Thyroid gland (tissue), 4 donors: ENCODE data around the gene TNPO1. TPM values are rescaled to one million over a fixed set of nuclear protein-coding genes. Genes with fewer than 3 reads are reported as not detected.

Experiments used
- DNase-seq, 2 donors: peaks; one replicate each; pipeline ENCODE4 v3.0.0-alpha.2; 2019
- H3K27ac ChIP-seq, 3 donors: fragments of 200-600 bp; sonication (generic); 1 replicate in 2 of 3; 2 replicates in 1 of 3; pipeline ENCODE4 v1.5.1; 2016 to 2019; ENCODE audit warnings: mild to moderate bottlenecking in 1 of 3, moderate library complexity in 1 of 3
- H3K27me3 ChIP-seq: fragments of 200-600 bp; sonication (generic); one replicate; pipeline ENCODE4 v1.5.1; 2019
- H3K36me3 ChIP-seq, 2 donors: fragments of 200-600 bp; sonication (generic); one replicate each; pipeline ENCODE4 v1.5.1; 2016 to 2019
- H3K4me1 ChIP-seq, 2 donors: fragments of 200-600 bp; sonication (generic); one replicate each; pipeline ENCODE4 v1.5.1; 2017 to 2019
- H3K4me3 ChIP-seq, 3 donors: fragments of 200-600 bp; sonication (generic); replicated peaks in 1 of 3; 1 replicate in 2 of 3; 2 replicates in 1 of 3; pipeline ENCODE4 v1.5.1; 2016; ENCODE audit warnings: mild to moderate bottlenecking in 1 of 3
- H3K9me3 ChIP-seq: fragments of 200-600 bp; sonication (generic); one replicate; pipeline ENCODE4 v1.5.1; 2017
- CTCF ChIP-seq, 6 experiments: fragments of 200-600 bp in 3 of 6; fragments of 450-650 bp in 3 of 6; sonication (generic) in 3 of 6; IDR thresholded peaks; one replicate each; pipeline ENCODE4 v1.5.1; 2016 to 2019; ENCODE audit warnings: antibody characterized with exemption in 6 of 6, mild to moderate bottlenecking in 2 of 6, inconsistent platforms in 1 of 6, moderate library complexity in 1 of 6
- POLR2A ChIP-seq, 2 donors: fragments of 450-650 bp; IDR thresholded peaks; one replicate each; pipeline ENCODE4 v1.6.1; 2017; ENCODE audit warnings: antibody characterized with exemption in 2 of 2, mild to moderate bottlenecking in 2 of 2, moderate library complexity in 1 of 2
- WGBS, 2 donors: methylation state at CpG; one replicate each; pipeline ENCODE4 v1.1.5; 2017; 5-methylcytosine and 5-hydroxymethylcytosine counted together
- intact Hi-C: fragments of 100-400 bp; cut with DNase I; formaldehyde crosslinking; loops from one replicate; pipeline ENCODE4 v1.15.1; 2023
- total RNA-seq, 4 donors: library from RNA; depleted of rRNA; stranded (reverse); fragments of >200 nt; gene quantifications; one replicate each; pipeline ENCODE4 v1.2.3, GENCODE V29; 2016

TNPO1 gene
- total RNA-seq, 4 donors from 2014 or later: 122 to 319 (median 206) TPM

GRCh38 chr5:72857396-72857795 lies 40.9 kb downstream of the TNPO1 start:
- H3K4me1 ChIP-seq: peaks cover 15 to 17% of the 10 kb centered on the region in 2 donors
- H3K27ac ChIP-seq: no peak overlapping the region
- H3K4me3 ChIP-seq: no peak overlapping the region
- TF ChIP-seq CTCF (IDR thresholded peaks at IDR 0.05): no peak
- no peak for TF ChIP-seq POLR2A (IDR thresholded peaks at IDR 0.05)
- intact Hi-C loops: no loop called here
- H3K27me3 ChIP-seq: no peaks in the 10 kb centered on the region
- 85% methylated on average over 5 of the region's 5 CpGs for WGBS, 2 donors
- peaks cover 11 to 19% of the 10 kb centered on the region in 2 donors for H3K36me3 ChIP-seq
- no peak for DNase-seq
- H3K9me3 ChIP-seq: no peaks in the 10 kb centered on the region

- WGBS, 2 donors: 79 to 92% methylated on average over 1 of the region's 1 CpG
- intact Hi-C loops: no loop called here
- no peak for DNase-seq
- Histone ChIP-seq H3K4me1 (peaks cover 7 to 8% of the 10 kb centered on the region in 2 donors), H3K27me3 (no peaks in the 10 kb centered on the region), H3K4me3 (no peak overlapping the region), H3K36me3 (peaks cover 20 to 29% of the 10 kb centered on the region in 2 donors), H3K27ac (no peak overlapping the region), H3K9me3 (no peaks in the 10 kb centered on the region)
- TF ChIP-seq CTCF (IDR thresholded peaks at IDR 0.05) (no peak), POLR2A (IDR thresholded peaks at IDR 0.05) (no peak)
Observed at GRCh38 chr5:72859127-72859526, 42.7 kb downstream of the TNPO1 start.

GRCh38 chr5:72860499-72860898 lies 44.0 kb downstream of the TNPO1 start:
- TF ChIP-seq POLR2A (IDR thresholded peaks at IDR 0.05) (no peak), CTCF (IDR thresholded peaks at IDR 0.05) (no peak)
- intact Hi-C loops: no loop called here

GRCh38 chr5:72871366-72872024 lies 55.0 kb downstream of the TNPO1 start:
- DNase-seq: no peak
- intact Hi-C loops: no loop called here
- no peak for TF ChIP-seq CTCF (IDR thresholded peaks at IDR 0.05)
- no peak for TF ChIP-seq POLR2A (IDR thresholded peaks at IDR 0.05)
- no peaks in the 10 kb centered on the region for H3K9me3 ChIP-seq
- H3K27me3 ChIP-seq: no peaks in the 10 kb centered on the region
- H3K27ac ChIP-seq: no peak overlapping the region
- H3K36me3 ChIP-seq: peaks cover 16 to 17% of the 10 kb centered on the region in 2 donors
- WGBS, 2 donors: 49 to 71% methylated on average over 1 of the region's 1 CpG
- no peak overlapping the region for H3K4me3 ChIP-seq
- peaks cover 3 to 12% of the 10 kb centered on the region in 2 donors for H3K4me1 ChIP-seq

More at GRCh38 chr5:72860499-72860898, 44.0 kb downstream of the TNPO1 start:
- Histone ChIP-seq H3K27me3 (no peaks in the 10 kb centered on the region), H3K36me3 (peaks cover 29 to 35% of the 10 kb centered on the region in 2 donors), H3K27ac (peak overlapping the region in 1 of 3 donors; percentile 15), H3K4me1 (peaks cover 7 to 8% of the 10 kb centered on the region in 2 donors), H3K9me3 (no peaks in the 10 kb centered on the region), H3K4me3 (no peak overlapping the region)
- 58 to 64% methylated on average over 4 of the region's 4 CpGs for WGBS, 2 donors
- DNase-seq: no peak

GRCh38 chr5:72878854-72879253 lies 62.4 kb downstream of the TNPO1 start:
- H3K27me3 ChIP-seq: no peaks in the 10 kb centered on the region
- TF ChIP-seq CTCF (IDR thresholded peaks at IDR 0.05) (no peak), POLR2A (IDR thresholded peaks at IDR 0.05) (peak in 1 of 2 donors; percentile 68)
- peak overlapping the region; percentile 73 to 91 (median 79) for H3K27ac ChIP-seq
- DNase-seq: peak; percentile 71
- H3K36me3 ChIP-seq: peaks cover 18 to 25% of the 10 kb centered on the region in 2 donors
- H3K4me1 ChIP-seq: peaks cover 18 to 23% of the 10 kb centered on the region in 2 donors
- 39 to 41% methylated on average over 4 of the region's 4 CpGs for WGBS, 2 donors
- intact Hi-C loops: no loop called here
- no peaks in the 10 kb centered on the region for H3K9me3 ChIP-seq
- H3K4me3 ChIP-seq: no peak overlapping the region
